MCF 10A (cell line): Measurements from ENCODE around the gene BLM. TPM values are rescaled to one million over a fixed set of nuclear protein-coding genes. Genes with fewer than 3 reads are reported as not detected.

ENCODE experiments used
- BruUV-seq: library from RNA; stranded (reverse); fragments of 400-500 nt; replicated peaks from 2 replicates; lab custom pipeline; 2021; lab: Mats Ljungman, UMichigan
- CTCF ChIA-PET: fragments of 300-600 bp; sonication (Branson Sonifier 250); formaldehyde crosslinking; extraction: SDS; loops from one replicate; lab custom pipeline; 2021; ENCODE audit warnings: antibody characterized with exemption, inconsistent platforms; lab: Yijun Ruan, JAX
- POLR2A ChIA-PET: fragments of 300-600, 350-650 bp; sonication (Branson Sonifier 250); formaldehyde crosslinking; extraction: SDS; loops from one replicate; lab custom pipeline; 2020; ENCODE audit warnings: antibody characterized with exemption, inconsistent platforms; lab: Yijun Ruan, JAX
- DNase-seq: peaks from one replicate; pipeline ENCODE4 v3.0.0-alpha.2; 2018; ENCODE audit not compliant: unreplicated experiment
- H3K27ac Mint-ChIP-seq: one replicate; pipeline ENCODE4 v1.8.0; 2022; ENCODE audit warnings: mild to moderate bottlenecking, low read depth, mixed read lengths; ENCODE audit not compliant: unreplicated experiment
- H3K27me3 Mint-ChIP-seq: one replicate; pipeline ENCODE4 v1.8.0; 2022; ENCODE audit warnings: mixed read lengths; ENCODE audit not compliant: insufficient read depth, unreplicated experiment
- H3K36me3 Mint-ChIP-seq: one replicate; pipeline ENCODE4 v1.8.0; 2022; ENCODE audit warnings: mild to moderate bottlenecking, moderate library complexity, mixed read lengths; ENCODE audit not compliant: insufficient read depth, unreplicated experiment
- H3K4me1 Mint-ChIP-seq: one replicate; pipeline ENCODE4 v1.8.0; 2022; ENCODE audit warnings: mixed read lengths; ENCODE audit not compliant: insufficient read depth, unreplicated experiment
- H3K4me3 Mint-ChIP-seq: one replicate; pipeline ENCODE4 v1.8.0; 2022; ENCODE audit warnings: mild to moderate bottlenecking, moderate library complexity, mixed read lengths; ENCODE audit not compliant: unreplicated experiment
- H3K9me3 Mint-ChIP-seq: one replicate; pipeline ENCODE4 v1.8.0; 2022; ENCODE audit warnings: mixed read lengths; ENCODE audit not compliant: unreplicated experiment
- CTCF ChIP-seq: fragments of 200-600 bp; IDR thresholded peaks from one replicate; pipeline ENCODE4 v1.8.0; 2022; ENCODE audit warnings: antibody characterized with exemption, mild to moderate bottlenecking; ENCODE audit not compliant: unreplicated experiment
- intact Hi-C: fragments of 100-400 bp; cut with micrococcal nuclease; formaldehyde crosslinking; loops from 2 replicates; pipeline ENCODE4 v1.14.1; 2022
- total RNA-seq: library from RNA; stranded (reverse); gene quantifications from 2 replicates; pipeline ENCODE4 v1.2.3, GENCODE V29; 2022

BLM gene
- total RNA-seq, 1 experiment from 2014 or later = 5.2 TPM

GRCh38 chr15:90790057-90790456 lies 72.9 kb downstream of the BLM start:
- no peak for TF ChIP-seq CTCF
- no peak overlapping the region for H3K4me3 Mint-ChIP-seq
- intact Hi-C loops = no loop called here
- no TSS peak for BruUV-seq
- H3K36me3 Mint-ChIP-seq = peaks cover 4% of the 10 kb centered on the region
- H3K9me3 Mint-ChIP-seq = no peaks in the 10 kb centered on the region
- H3K4me1 Mint-ChIP-seq = no peaks in the 10 kb centered on the region
- no peak overlapping the region for H3K27ac Mint-ChIP-seq
- POLR2A ChIA-PET = interaction anchor here (0.6 kb wide), 1 partner anchor 314 kb away, joined by 3 read pairs; no protein-coding TSS in a partner anchor
- no peak for DNase-seq
- CTCF ChIA-PET = interaction anchor here (0.6 to 1.7 kb wide), 5 partner anchors 13 to 1346 kb away, joined by 3 to 7 read pairs (median 4); no protein-coding TSS in a partner anchor
- no peaks in the 10 kb centered on the region for H3K27me3 Mint-ChIP-seq

- no peaks in the 10 kb centered on the region for H3K9me3 Mint-ChIP-seq
- CTCF ChIA-PET = interaction anchor here (1.0 to 1.7 kb wide), 2 partner anchors 13 to 95 kb away, joined by 3 to 7 read pairs; no protein-coding TSS in a partner anchor
Observed at GRCh38 chr15:90790561-90790960, 73.4 kb downstream of the BLM start.

DNA sequence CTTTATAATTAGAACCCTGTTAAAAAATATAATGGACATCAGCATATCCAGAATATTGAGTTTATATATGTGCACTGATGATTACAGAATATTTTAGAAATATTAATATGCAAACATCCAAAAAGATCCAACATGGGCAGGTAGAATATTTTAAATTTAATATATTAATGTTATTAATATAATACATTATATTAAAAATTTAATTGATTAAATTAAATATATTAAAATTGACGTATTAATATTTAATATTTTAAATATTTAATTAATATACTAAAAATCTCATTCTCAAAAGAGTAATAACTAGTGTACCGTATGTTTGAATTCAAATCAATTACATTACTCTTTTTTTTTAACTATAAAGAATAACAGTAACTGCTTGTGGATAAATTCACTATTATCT lies 77.4 kb downstream of the BLM start:
- Mint-ChIP-seq H3K36me3 (peaks cover 19% of the 10 kb centered on the region), H3K4me1 (no peaks in the 10 kb centered on the region), H3K9me3 (no peaks in the 10 kb centered on the region), H3K27ac (no peak overlapping the region), H3K27me3 (no peaks in the 10 kb centered on the region), H3K4me3 (no peak overlapping the region)
- TF ChIP-seq CTCF = no peak
- intact Hi-C loops = no loop called here
- POLR2A ChIA-PET = no interaction called here
- no TSS peak for BruUV-seq
- DNase-seq = no peak
- CTCF ChIA-PET = no interaction called here

More at GRCh38 chr15:90790561-90790960, 73.4 kb downstream of the BLM start:
- H3K27me3 Mint-ChIP-seq = no peaks in the 10 kb centered on the region
- DNase-seq = no peak
- no TSS peak for BruUV-seq
- no peak for TF ChIP-seq CTCF
- POLR2A ChIA-PET = no interaction called here
- H3K36me3 Mint-ChIP-seq = peaks cover 3% of the 10 kb centered on the region
- H3K27ac Mint-ChIP-seq = no peak overlapping the region
- no peak overlapping the region for H3K4me3 Mint-ChIP-seq
- H3K4me1 Mint-ChIP-seq = no peaks in the 10 kb centered on the region
- intact Hi-C loops = no loop called here

DNA sequence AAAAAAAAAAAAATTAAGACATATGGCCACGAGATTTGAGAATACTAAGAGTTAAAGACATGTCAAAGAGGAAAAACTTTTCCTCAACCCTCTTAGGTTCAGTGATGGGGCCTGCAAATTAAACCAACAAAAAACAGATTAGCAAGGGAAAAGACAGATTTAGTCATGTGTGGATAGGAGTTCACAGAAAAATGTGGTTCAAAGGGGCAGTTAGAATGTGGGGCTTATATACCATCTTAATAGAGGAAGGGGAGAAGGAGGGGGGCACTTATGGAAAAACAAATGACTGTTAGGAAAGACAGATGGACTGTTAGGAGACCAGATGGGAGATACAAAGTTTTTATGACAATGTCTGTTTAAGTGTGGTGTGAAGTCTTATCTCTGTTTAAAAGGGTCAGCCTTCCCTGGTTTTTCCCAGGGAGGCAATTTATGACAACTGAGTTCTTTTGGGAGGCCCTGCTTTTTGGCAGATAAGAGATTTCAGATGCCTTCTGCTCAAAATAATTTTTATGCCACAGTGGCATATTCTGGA lies 82.6 kb downstream of the BLM start:
- Mint-ChIP-seq H3K4me1 (no peaks in the 10 kb centered on the region), H3K27me3 (no peaks in the 10 kb centered on the region), H3K4me3 (no peak overlapping the region), H3K36me3 (peaks cover 19% of the 10 kb centered on the region), H3K27ac (no peak overlapping the region), H3K9me3 (no peaks in the 10 kb centered on the region)
- intact Hi-C loops = no loop called here
- TF ChIP-seq CTCF = no peak
- ChIA-PET POLR2A (no interaction called here), CTCF (no interaction called here)
- DNase-seq = no peak
- no TSS peak for BruUV-seq
